HFF-Myc (cell line): ENCODE data around the gene NBEA.
"Not testable (repeated sequence)": the region's sequence is repeated elsewhere in the genome, so short reads cannot be mapped to it uniquely, and the experiment has no call there.

Experiments
- DNase-seq: peaks from one replicate; pipeline ENCODE4 v3.0.0-alpha.2; 2011; ENCODE audit warnings: low read depth; ENCODE audit errors: extremely low read depth
- H3K4me3 ChIP-seq: replicated peaks from 2 replicates; pipeline ENCODE4 v1.5.1; 2011; ENCODE audit warnings: low read depth, mild to moderate bottlenecking, control low read depth, low read length
- CTCF ChIP-seq: IDR thresholded peaks from 2 replicates; pipeline ENCODE4 v1.5.1; 2012; ENCODE audit warnings: mild to moderate bottlenecking, low read depth, low read length, control low read depth; ENCODE audit errors: missing control alignments

NBEA gene

GRCh38 chr13:34944274-34944634, 2.2 kb downstream of the NBEA start:
- no peak for TF ChIP-seq CTCF
- peak overlapping the region; percentile 64; the same call in 1 of the 2 replicates for H3K4me3 ChIP-seq
- DNase-seq, result no peak

GRCh38 chr13:34944751-34945150, 2.7 kb downstream of the NBEA start:
- no peak for TF ChIP-seq CTCF
- no peak for DNase-seq
- H3K4me3 ChIP-seq, result no peak overlapping the region

- DNase-seq, result no peak
- no peak overlapping the region for H3K4me3 ChIP-seq
- no peak for TF ChIP-seq CTCF
These were observed 9.5 kb downstream of the NBEA start for GRCh38 chr13:34951528-34951927.

- no peak for DNase-seq
- TF ChIP-seq CTCF, result no peak
- H3K4me3 ChIP-seq, result no peak overlapping the region
These were observed 17.4 kb downstream of the NBEA start for GRCh38 chr13:34959489-34959888.

DNA sequence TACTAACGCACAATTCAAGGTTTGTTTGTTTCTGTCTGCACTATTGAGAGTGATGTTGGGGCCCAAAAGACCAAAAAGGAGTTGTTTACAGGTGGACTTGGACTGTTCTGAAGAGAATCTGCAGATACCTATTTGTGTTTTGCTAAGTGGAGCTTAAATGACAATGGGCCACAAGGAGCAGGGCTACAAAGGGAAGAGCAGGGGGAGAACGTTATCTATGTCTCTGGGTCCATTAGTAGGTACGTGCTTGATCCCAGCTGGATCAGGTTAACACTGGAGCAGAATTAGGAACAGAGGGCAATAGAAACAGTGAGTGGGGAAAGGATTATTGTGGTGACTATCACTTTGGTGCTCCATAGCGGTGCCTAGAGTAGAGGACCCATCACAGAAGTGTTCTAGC, 22.5 kb downstream of the NBEA start:
- no peak overlapping the region for H3K4me3 ChIP-seq
- no peak for TF ChIP-seq CTCF
- DNase-seq, result no peak

- H3K4me3 ChIP-seq, result no peak overlapping the region
- no peak for TF ChIP-seq CTCF
- DNase-seq, result no peak
These were observed 25.9 kb downstream of the NBEA start for GRCh38 chr13:34967851-34968562.

DNA sequence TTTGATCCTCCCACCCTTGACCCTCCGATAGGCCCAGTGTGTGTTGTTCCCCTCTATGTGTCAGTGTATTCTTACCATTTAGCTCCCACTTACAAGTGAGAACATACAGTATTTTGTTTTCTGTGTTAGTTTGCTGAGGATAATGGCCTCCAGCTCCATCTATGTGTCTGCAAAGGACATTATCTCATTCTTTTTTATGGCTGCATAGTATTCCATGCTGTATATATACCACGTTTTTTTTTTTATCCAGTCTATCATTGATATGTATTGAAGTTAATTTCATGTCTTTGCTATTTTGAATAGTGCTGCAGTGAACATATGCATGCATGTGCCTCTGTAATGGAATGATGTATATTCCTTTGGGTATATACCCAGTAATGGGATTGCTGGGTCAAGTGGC, 27.5 kb downstream of the NBEA start:
- not testable (repeated sequence) for H3K4me3 ChIP-seq, DNase-seq
